Osteoblast (primary cell): Measurements from ENCODE around the gene BSCL2. TPM values are rescaled to one million over a fixed set of nuclear protein-coding genes. Genes with fewer than 3 reads are reported as not detected.

Experiments
- DNase-seq: peaks from one replicate; pipeline ENCODE4 v3.0.0; 2011; ENCODE audit warnings: low spot score, mixed read lengths; ENCODE audit not compliant: insufficient read length; ENCODE audit errors: missing footprints
- H2AFZ ChIP-seq: 2 replicates; pipeline ENCODE4 v1.6.0; 2011; ENCODE audit warnings: mild to moderate bottlenecking, low read length
- H3K27ac ChIP-seq: 2 replicates; pipeline ENCODE4 v1.5.1; 2011; ENCODE audit warnings: mild to moderate bottlenecking, low read depth, low read length, moderate library complexity
- H3K27me3 ChIP-seq: 2 replicates; pipeline ENCODE4 v1.6.0; 2012; ENCODE audit warnings: mild to moderate bottlenecking, control low read depth, inconsistent platforms, low read length, moderate library complexity; ENCODE audit not compliant: insufficient read depth
- H3K36me3 ChIP-seq: 2 replicates; pipeline ENCODE4 v1.5.1; 2011; ENCODE audit warnings: mild to moderate bottlenecking, low read length, control low read depth, moderate library complexity; ENCODE audit not compliant: insufficient read depth
- H3K4me1 ChIP-seq: 2 replicates; pipeline ENCODE4 v1.5.1; 2011; ENCODE audit warnings: mild to moderate bottlenecking, low read length, control low read depth, moderate library complexity; ENCODE audit not compliant: insufficient read depth
- H3K4me2 ChIP-seq: 2 replicates; pipeline ENCODE4 v1.6.0; 2011; ENCODE audit warnings: mild to moderate bottlenecking, low read length; ENCODE audit not compliant: insufficient read depth
- H3K4me3 ChIP-seq: fragments of 200-600 bp; sonication (generic); 3 replicates; pipeline ENCODE4 v1.5.1; 2012; ENCODE audit warnings: mild to moderate bottlenecking, low read length, inconsistent platforms; ENCODE audit not compliant: insufficient read depth
- H3K79me2 ChIP-seq: 2 replicates; pipeline ENCODE4 v1.6.0; 2012; ENCODE audit warnings: mild to moderate bottlenecking, low read length, control low read depth, inconsistent platforms; ENCODE audit not compliant: insufficient read depth
- H3K9me3 ChIP-seq: 2 replicates; pipeline ENCODE4 v1.5.1; 2011; ENCODE audit warnings: low read depth, low read length, control low read depth
- H4K20me1 ChIP-seq: 2 replicates; pipeline ENCODE4 v1.6.0; 2012; ENCODE audit warnings: mild to moderate bottlenecking, low read length, control low read depth; ENCODE audit not compliant: insufficient read depth
- CTCF ChIP-seq: IDR thresholded peaks from 2 replicates; pipeline ENCODE4 v1.5.1; 2011; ENCODE audit warnings: mild to moderate bottlenecking, low read depth, low read length, moderate library complexity; ENCODE audit errors: extremely low read depth
- small RNA-seq: library from RNA; depleted of rRNA; stranded (forward); fragments of <200 nt; gene quantifications from one replicate; pipeline ENCODE3, GENCODE V24; 2012
- total RNA-seq: library from RNA; depleted of rRNA; stranded (reverse); fragments of >200 nt; gene quantifications from 2 replicates; pipeline ENCODE4 v1.2.3, GENCODE V29; 2012

The BSCL2 gene
- total RNA-seq, 1 donor, result 67.7 TPM

DNA sequence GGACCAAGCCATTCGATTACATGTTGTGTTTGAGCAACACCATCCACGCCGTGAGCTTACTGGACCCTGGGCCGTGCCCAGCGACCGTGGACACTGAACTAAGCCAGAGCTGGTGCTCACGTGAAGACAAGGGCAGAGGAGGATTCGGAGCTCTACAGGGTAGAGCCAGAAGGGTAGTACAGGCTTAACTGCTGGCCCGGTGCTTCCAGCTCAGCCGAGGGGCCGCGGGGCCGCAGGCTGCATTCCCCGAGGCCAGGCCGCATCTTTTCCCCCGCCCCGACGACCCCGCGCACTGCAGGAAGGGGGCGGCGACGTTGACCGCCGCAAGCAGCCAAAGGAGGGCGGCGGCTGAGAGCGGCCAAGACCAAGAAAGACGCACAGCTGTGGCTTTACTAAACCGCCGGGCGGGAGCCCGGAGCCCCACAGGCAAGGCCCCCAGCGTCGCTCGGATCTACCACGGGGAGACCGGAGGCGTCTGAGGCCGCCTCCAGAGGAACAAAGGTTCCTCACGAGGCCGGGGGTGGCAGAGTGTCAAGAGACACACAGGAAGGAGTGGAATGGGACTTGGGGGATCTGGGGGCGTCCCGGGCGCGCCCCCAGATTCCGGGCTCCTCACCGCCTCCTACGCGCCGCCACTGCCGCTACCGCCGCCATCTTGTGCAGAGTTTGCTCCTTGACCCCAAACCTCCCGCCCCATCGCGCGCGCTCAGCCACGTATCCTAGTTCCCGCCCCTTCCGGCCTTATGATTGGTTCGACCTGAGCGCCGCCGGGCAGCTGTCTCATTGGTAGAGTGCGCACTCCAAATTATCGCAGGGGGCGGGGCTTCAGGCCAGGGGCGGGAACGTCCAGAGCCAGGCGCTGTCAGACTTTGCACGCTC lies 61.0 kb downstream of the BSCL2 start, which contains the start of gene GANAB:
TSS of gene GANAB (minus strand) at position 668 of the 879 bp plus-strand sequence. CDS start at position 654, 14 bp downstream.
- Histone ChIP-seq H2AFZ (peak within 1 kb of the TSS; percentile 90), H3K4me3 (peak within 1 kb of the TSS; percentile 99), H3K27ac (peak within 1 kb of the TSS; percentile 90), H3K9me3 (no peaks in the 10 kb centered on the region), H3K36me3 (peaks cover 37% of the 10 kb centered on the region), H3K79me2 (peaks cover 66% of the 10 kb centered on the region), H3K4me2 (peak within 1 kb of the TSS; percentile 98), H3K4me1 (peaks cover 10% of the 10 kb centered on the region), H3K27me3 (no peaks in the 10 kb centered on the region), H4K20me1 (peaks cover 21% of the 10 kb centered on the region)
- no peak for TF ChIP-seq CTCF
- peak; percentile 100 for DNase-seq

GRCh38 chr11:62645671-62645945 lies 61.6 kb downstream of the BSCL2 start:
- Histone ChIP-seq H3K4me3 (peak overlapping the region; percentile 99), H3K9me3 (no peaks in the 10 kb centered on the region), H3K4me2 (peak overlapping the region; percentile 98), H3K27me3 (no peaks in the 10 kb centered on the region), H4K20me1 (peaks cover 21% of the 10 kb centered on the region), H3K79me2 (peaks cover 66% of the 10 kb centered on the region), H3K27ac (peak overlapping the region; percentile 90), H3K36me3 (peaks cover 37% of the 10 kb centered on the region), H2AFZ (peak overlapping the region; percentile 90), H3K4me1 (peaks cover 10% of the 10 kb centered on the region)
- DNase-seq, result peak; percentile 31
- TF ChIP-seq CTCF, result no peak

- H3K79me2 ChIP-seq, result peaks cover 65% of the 10 kb centered on the region
- TF ChIP-seq CTCF, result no peak
- H3K4me1 ChIP-seq, result peaks cover 10% of the 10 kb centered on the region
- no peak overlapping the region for H2AFZ ChIP-seq
- no peak overlapping the region for H3K4me3 ChIP-seq
- peaks cover 24% of the 10 kb centered on the region for H4K20me1 ChIP-seq
- H3K9me3 ChIP-seq, result no peaks in the 10 kb centered on the region
- no peak overlapping the region for H3K27ac ChIP-seq
- no peak overlapping the region for H3K4me2 ChIP-seq
- no peak for DNase-seq
- no peaks in the 10 kb centered on the region for H3K27me3 ChIP-seq
- H3K36me3 ChIP-seq, result peaks cover 35% of the 10 kb centered on the region
These were observed 63.0 kb downstream of the BSCL2 start for GRCh38 chr11:62644220-62644619.

Small RNAs within 50 kb of the gene (small RNA-seq; reads per million reads assigned to genes)
- gene SNORA57, result not detected

Other genes starting within 250 kb of the BSCL2 start
- gene AHNAK, start 160.6 kb downstream of the BSCL2 start, total RNA-seq, result 646 and 720 TPM in 2 replicates
- gene EEF1G, start 133.5 kb downstream of the BSCL2 start, total RNA-seq, result 1,004 and 1,049 TPM in 2 replicates
- gene TUT1, start 115.9 kb downstream of the BSCL2 start, total RNA-seq, result 6.5 and 7.6 TPM in 2 replicates
- gene MTA2, start 105.6 kb downstream of the BSCL2 start, total RNA-seq, result 102 and 105 TPM in 2 replicates
- 26.4 and 29.5 TPM in 2 replicates for gene EML3, start 94.6 kb downstream of the BSCL2 start, total RNA-seq
- 6.5 TPM in 2 replicates for gene ROM1, start 94.2 kb downstream of the BSCL2 start, total RNA-seq
- 27.1 and 30.8 TPM in 2 replicates for gene B3GAT3, start 85.4 kb downstream of the BSCL2 start, total RNA-seq
- gene GANAB, start 60.8 kb downstream of the BSCL2 start, total RNA-seq, result 219 and 242 TPM in 2 replicates
- gene INTS5, start 54.1 kb downstream of the BSCL2 start, total RNA-seq, result 19.2 and 20.6 TPM in 2 replicates
- 13.3 and 17.4 TPM in 2 replicates for gene C11orf98, start 42.2 kb downstream of the BSCL2 start, total RNA-seq
- gene CSKMT, start 42.1 kb downstream of the BSCL2 start, total RNA-seq, result 6.2 and 11.2 TPM in 2 replicates
- 4.4 and 5.8 TPM in 2 replicates for gene UQCC3, start 35.8 kb downstream of the BSCL2 start, total RNA-seq
- 7.6 and 8.0 TPM in 2 replicates for gene LBHD1, start 35.2 kb downstream of the BSCL2 start, total RNA-seq
- 98.1 and 107 TPM in 2 replicates for gene UBXN1, start 28.4 kb downstream of the BSCL2 start, total RNA-seq
- gene LRRN4CL, start 17.9 kb downstream of the BSCL2 start, total RNA-seq, result 9.1 and 13.8 TPM in 2 replicates
- gene GNG3, start 252 bp upstream of the BSCL2 start, total RNA-seq, result not detected in 2 replicates
- gene HNRNPUL2, start 20.0 kb upstream of the BSCL2 start, total RNA-seq, result 13.0 and 18.8 TPM in 2 replicates
- gene TTC9C, start 21.1 kb upstream of the BSCL2 start, total RNA-seq, result 34.0 and 35.9 TPM in 2 replicates
- gene ZBTB3, start 46.7 kb upstream of the BSCL2 start, total RNA-seq, result 13.0 TPM in 2 replicates
- gene POLR2G, start 54.2 kb upstream of the BSCL2 start, total RNA-seq, result 48.3 and 57.9 TPM in 2 replicates
- gene TAF6L, start 64.0 kb upstream of the BSCL2 start, total RNA-seq, result 21.2 and 22.1 TPM in 2 replicates
- gene TMEM179B, start 80.0 kb upstream of the BSCL2 start, total RNA-seq, result 37.4 and 51.4 TPM in 2 replicates
- gene TMEM223, start 84.6 kb upstream of the BSCL2 start, total RNA-seq, result 9.0 and 11.5 TPM in 2 replicates
- gene NXF1, start 98.0 kb upstream of the BSCL2 start, total RNA-seq, result 25.6 and 31.1 TPM in 2 replicates
- 35.8 and 40.7 TPM in 2 replicates for gene STX5, start 124.6 kb upstream of the BSCL2 start, total RNA-seq
- gene TEX54, start 125.4 kb upstream of the BSCL2 start, total RNA-seq, result not detected in 2 replicates
- gene WDR74, start 132.2 kb upstream of the BSCL2 start, total RNA-seq, result 31.2 and 34.0 TPM in 2 replicates
- gene SLC3A2, start 173.5 kb upstream of the BSCL2 start, total RNA-seq, result 217 and 259 TPM in 2 replicates
- under 0.01 TPM in 1 of 2 replicates, not detected in the other for gene CHRM1, start 213.9 kb upstream of the BSCL2 start, total RNA-seq